CD4-positive, CD25-positive, alpha-beta regulatory T cell (primary cell): ENCODE data around the gene TROAP. TPM values are rescaled to one million over a fixed set of nuclear protein-coding genes. Genes with fewer than 3 reads are reported as not detected.

ENCODE experiments used
- ATAC-seq, 2 donors: fragments of 150-1000 bp; cut with Tn5 transposase; one replicate each; pipeline ENCODE4 v1.10.0; 2021; ENCODE audit warnings: low read depth in 2 of 2, moderate number of reproducible peaks in 2 of 2, moderate library complexity in 1 of 2
- DNase-seq, 3 donors: peaks; one replicate each; pipeline versions ENCODE4 v3.0.0 to v3.0.0-alpha.2; 2012 to 2022; ENCODE audit warnings: mixed read lengths in 1 of 3
- H3K27ac ChIP-seq: one replicate; pipeline ENCODE4 v1.7.0; 2013; ENCODE audit warnings: mild to moderate bottlenecking, low read length; ENCODE audit not compliant: insufficient read depth, poor library complexity, severe bottlenecking
- H3K27me3 ChIP-seq: one replicate; pipeline ENCODE4 v1.7.0; 2013; ENCODE audit warnings: low read length; ENCODE audit not compliant: control insufficient read depth, insufficient read depth
- H3K36me3 ChIP-seq: one replicate; pipeline ENCODE4 v1.7.0; 2013; ENCODE audit warnings: mild to moderate bottlenecking, low read length, moderate library complexity; ENCODE audit not compliant: control insufficient read depth, insufficient read depth
- H3K4me1 ChIP-seq: 2 replicates; pipeline ENCODE4 v1.7.0; 2013; ENCODE audit warnings: mild to moderate bottlenecking, low read length; ENCODE audit not compliant: insufficient read depth, control insufficient read depth, poor library complexity, severe bottlenecking
- H3K4me3 ChIP-seq: one replicate; pipeline ENCODE4 v1.7.0; 2013; ENCODE audit warnings: low read depth, mild to moderate bottlenecking, low read length, moderate library complexity
- H3K9me3 ChIP-seq, 2 experiments: 1 replicate in 1 of 2; 2 replicates in 1 of 2; pipeline ENCODE4 v1.7.0; 2013; ENCODE audit warnings: low read length in 2 of 2, mild to moderate bottlenecking in 1 of 2, moderate library complexity in 1 of 2; ENCODE audit not compliant: control insufficient read depth in 2 of 2
- H3K27ac Mint-ChIP-seq, 3 donors: one replicate each; pipeline ENCODE4 v1.8.0; 2020 to 2022; ENCODE audit warnings: mild to moderate bottlenecking in 3 of 3, mixed read lengths in 3 of 3, moderate library complexity in 2 of 3
- H3K27me3 Mint-ChIP-seq: one replicate; pipeline ENCODE4 v1.8.0; 2022; ENCODE audit warnings: mild to moderate bottlenecking, mixed read lengths
- H3K36me3 Mint-ChIP-seq: one replicate; pipeline ENCODE4 v1.8.0; 2020; ENCODE audit warnings: mixed read lengths
- H3K4me1 Mint-ChIP-seq, 4 donors: one replicate each; pipeline ENCODE4 v1.8.0; 2020 to 2022; ENCODE audit warnings: mixed read lengths in 4 of 4, mild to moderate bottlenecking in 1 of 4
- H3K4me3 Mint-ChIP-seq, 4 donors: one replicate each; pipeline ENCODE4 v1.8.0; 2020 to 2022; ENCODE audit warnings: mild to moderate bottlenecking in 4 of 4, mixed read lengths in 4 of 4, moderate library complexity in 3 of 4
- H3K9me3 Mint-ChIP-seq, 7 donors: one replicate each; pipeline ENCODE4 v1.8.0; 2020 to 2022; ENCODE audit warnings: mixed read lengths in 7 of 7, mild to moderate bottlenecking in 3 of 7, moderate library complexity in 2 of 7
- polyA plus RNA-seq, 4 donors: library from polyadenylated mRNA; unstranded; fragments of 300-500 nt; fragmentation: Illumina TruSeq; gene quantifications; one replicate each; pipeline ENCODE4 v1.2.3, GENCODE V29; 2021
- total RNA-seq: library from RNA; stranded (reverse); gene quantifications from one replicate; pipeline ENCODE4 v1.2.3, GENCODE V29; 2022

TROAP gene
- total and polyA plus RNA-seq, 5 donors from 2014 or later = 2.0 to 8.8 (median 4.4) TPM

DNA sequence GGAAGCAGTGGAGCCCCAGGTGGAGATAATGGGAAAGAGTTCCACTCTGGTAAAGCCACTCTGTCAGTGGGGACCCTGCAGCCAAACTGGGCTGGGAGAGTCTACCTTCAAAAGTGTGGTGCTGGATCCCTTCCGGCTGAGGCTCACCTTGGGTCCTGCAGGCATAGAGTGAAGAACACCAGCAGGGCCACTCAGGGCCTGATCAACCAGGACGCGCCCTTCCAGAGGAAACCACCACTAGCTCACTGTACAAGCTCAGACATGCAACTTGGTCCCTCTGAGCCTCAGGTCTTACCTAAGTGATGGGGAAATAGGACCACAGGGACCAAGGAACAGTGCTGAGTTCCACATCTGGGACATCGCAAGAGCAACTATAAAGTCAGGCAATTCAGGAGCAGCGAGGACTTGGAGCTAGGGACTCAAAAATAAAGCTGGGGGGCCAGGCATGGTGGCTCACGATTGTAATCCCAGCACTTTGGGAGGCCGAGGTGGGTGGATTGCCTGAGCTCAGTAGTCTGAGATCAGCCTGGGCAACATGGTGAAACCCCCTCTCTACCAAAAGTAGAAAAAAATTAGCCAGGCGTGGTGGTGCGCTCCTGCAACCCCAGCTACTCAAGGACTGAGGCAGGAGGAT lies 34.0 kb upstream of the TROAP start:
- H3K9me3 Mint-ChIP-seq = peaks cover 0 to 2% (median 0%) of the 10 kb centered on the region in 7 donors
- Histone ChIP-seq H3K4me1 (no peaks in the 10 kb centered on the region), H3K27ac (no peak overlapping the region), H3K4me3 (no peak overlapping the region), H3K27me3 (peaks cover 6% of the 10 kb centered on the region), H3K9me3 (no peaks in the 10 kb centered on the region), H3K36me3 (no peaks in the 10 kb centered on the region)
- ATAC-seq (no peak), DNase-seq (no peak)
- no peak overlapping the region for H3K27ac Mint-ChIP-seq
- no peak overlapping the region for H3K4me3 Mint-ChIP-seq
- peaks cover 57% of the 10 kb centered on the region for H3K27me3 Mint-ChIP-seq
- H3K4me1 Mint-ChIP-seq = no peaks in the 10 kb centered on the region
- H3K36me3 Mint-ChIP-seq = no peaks in the 10 kb centered on the region

DNA sequence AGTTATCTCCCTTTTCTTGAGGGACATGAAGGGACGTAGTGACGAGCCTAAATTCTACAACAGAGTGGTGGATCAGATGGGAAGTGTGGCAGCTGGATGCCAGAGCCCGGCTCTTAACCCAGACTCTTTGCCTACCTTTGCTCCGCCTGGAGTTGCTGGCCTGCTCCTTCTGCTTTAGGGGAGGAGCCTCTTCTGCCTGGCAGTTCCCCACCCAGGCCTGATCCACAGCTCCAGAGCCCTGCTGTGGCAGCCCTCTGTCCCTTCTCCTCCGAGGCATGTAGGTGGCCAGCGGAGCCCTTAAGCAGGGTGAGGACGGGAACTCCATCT lies 30.4 kb upstream of the TROAP start:
- Mint-ChIP-seq H3K27me3 (peaks cover 58% of the 10 kb centered on the region), H3K36me3 (no peaks in the 10 kb centered on the region), H3K9me3 (peaks cover 0 to 2% (median 0%) of the 10 kb centered on the region in 7 donors), H3K4me1 (peaks cover 0 to 15% (median 7%) of the 10 kb centered on the region in 4 donors), H3K4me3 (no peak overlapping the region), H3K27ac (no peak overlapping the region)
- DNase-seq (no peak), ATAC-seq (no peak)
- Histone ChIP-seq H3K9me3 (no peaks in the 10 kb centered on the region), H3K27ac (no peak overlapping the region), H3K4me3 (no peak overlapping the region), H3K36me3 (no peaks in the 10 kb centered on the region), H3K27me3 (peaks cover 6% of the 10 kb centered on the region), H3K4me1 (peaks cover 24% of the 10 kb centered on the region)

- H3K9me3 ChIP-seq = no peaks in the 10 kb centered on the region
- H3K27ac ChIP-seq = no peak overlapping the region
- H3K27me3 ChIP-seq = peaks cover 12% of the 10 kb centered on the region
- H3K4me3 ChIP-seq = no peak overlapping the region
- Mint-ChIP-seq H3K27ac (no peak overlapping the region), H3K4me1 (peaks cover 0 to 18% (median 7%) of the 10 kb centered on the region in 4 donors), H3K9me3 (peaks cover 0 to 2% (median 0%) of the 10 kb centered on the region in 7 donors), H3K27me3 (peaks cover 58% of the 10 kb centered on the region), H3K4me3 (peak overlapping the region in 1 of 4 donors; percentile 27), H3K36me3 (no peaks in the 10 kb centered on the region)
- H3K36me3 ChIP-seq = no peaks in the 10 kb centered on the region
- H3K4me1 ChIP-seq = peaks cover 25% of the 10 kb centered on the region
- ATAC-seq = no peak
- DNase-seq = no peak
Measured at GRCh38 chr12:49293056-49293956, 29.7 kb upstream of the TROAP start.

DNA sequence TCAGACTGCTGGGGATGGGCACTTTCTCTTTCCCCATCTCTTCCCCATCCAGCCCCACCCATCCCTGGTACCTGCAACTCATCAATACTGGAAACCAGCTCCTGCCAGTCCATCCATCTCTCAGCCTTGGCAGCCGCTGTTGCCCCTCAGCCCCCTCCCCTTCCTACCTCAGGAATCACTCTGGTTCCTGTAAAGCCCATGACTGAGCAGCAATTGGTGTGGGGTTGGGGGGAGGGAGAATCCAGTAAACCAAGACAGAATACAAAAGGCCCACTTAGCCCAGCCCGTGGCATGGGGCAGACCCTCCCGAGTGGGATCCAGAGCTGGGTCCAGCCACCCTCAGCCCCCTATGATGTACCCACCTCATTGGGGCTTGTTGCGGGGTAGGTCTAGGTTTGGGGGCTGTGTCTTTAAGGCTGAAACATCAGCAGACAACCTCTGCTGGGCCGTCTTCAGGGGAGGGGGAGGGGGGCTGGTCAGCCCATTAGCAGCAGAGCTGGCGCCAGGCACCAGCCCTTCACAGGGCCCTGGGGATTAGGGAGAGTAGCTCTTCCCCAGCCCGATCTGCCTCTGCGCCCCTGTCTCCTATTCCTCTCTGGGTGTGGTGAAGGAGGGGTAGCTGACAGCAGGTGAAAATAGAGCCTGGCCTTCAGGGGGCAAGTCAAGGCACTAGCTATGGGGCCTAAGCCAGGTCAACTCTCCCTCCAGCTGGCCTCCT lies 28.8 kb upstream of the TROAP start:
- no peak overlapping the region for H3K27ac Mint-ChIP-seq
- H3K9me3 ChIP-seq = no peaks in the 10 kb centered on the region
- no peak overlapping the region for H3K27ac ChIP-seq
- H3K36me3 ChIP-seq = no peaks in the 10 kb centered on the region
- H3K4me1 ChIP-seq = peaks cover 25% of the 10 kb centered on the region
- H3K36me3 Mint-ChIP-seq = no peaks in the 10 kb centered on the region
- peaks cover 63% of the 10 kb centered on the region for H3K27me3 Mint-ChIP-seq
- no peak for ATAC-seq
- no peak overlapping the region for H3K4me3 Mint-ChIP-seq
- H3K4me1 Mint-ChIP-seq = peaks cover 0 to 18% (median 9%) of the 10 kb centered on the region in 4 donors
- H3K4me3 ChIP-seq = no peak overlapping the region
- no peak for DNase-seq
- H3K27me3 ChIP-seq = peaks cover 18% of the 10 kb centered on the region
- peaks cover 0 to 1% (median 0%) of the 10 kb centered on the region in 7 donors for H3K9me3 Mint-ChIP-seq

- H3K27me3 ChIP-seq = peaks cover 18% of the 10 kb centered on the region
- H3K9me3 Mint-ChIP-seq = peaks cover 0 to 1% (median 0%) of the 10 kb centered on the region in 7 donors
- no peak overlapping the region for H3K4me3 Mint-ChIP-seq
- no peak overlapping the region for H3K27ac ChIP-seq
- ATAC-seq (no peak), DNase-seq (no peak)
- H3K36me3 Mint-ChIP-seq = no peaks in the 10 kb centered on the region
- H3K36me3 ChIP-seq = no peaks in the 10 kb centered on the region
- H3K4me1 ChIP-seq = peaks cover 25% of the 10 kb centered on the region
- no peak overlapping the region for H3K4me3 ChIP-seq
- no peak overlapping the region for H3K27ac Mint-ChIP-seq
- H3K9me3 ChIP-seq = no peaks in the 10 kb centered on the region
- peaks cover 0 to 18% (median 9%) of the 10 kb centered on the region in 4 donors for H3K4me1 Mint-ChIP-seq
- peaks cover 65% of the 10 kb centered on the region for H3K27me3 Mint-ChIP-seq
Measured at GRCh38 chr12:49294804-49295081, 28.3 kb upstream of the TROAP start.

- no peak for DNase-seq
Measured at GRCh38 chr12:49295082-49295936, 27.7 kb upstream of the TROAP start, which contains the start of gene PRPH. Gene PRPH (plus strand): TSS chr12:49295147. CDS start chr12:49295201, 54 bp downstream.

More at GRCh38 chr12:49295082-49295936, 27.7 kb upstream of the TROAP start, which contains the start of gene PRPH:
- H3K27ac ChIP-seq = no peak within 1 kb of the TSS
- H3K4me3 Mint-ChIP-seq = no peak within 1 kb of the TSS
- no peaks in the 10 kb centered on the region for H3K36me3 Mint-ChIP-seq
- H3K36me3 ChIP-seq = no peaks in the 10 kb centered on the region
- H3K9me3 ChIP-seq = no peaks in the 10 kb centered on the region
- H3K27me3 ChIP-seq = peaks cover 18% of the 10 kb centered on the region
- peaks cover 0 to 1% (median 0%) of the 10 kb centered on the region in 7 donors for H3K9me3 Mint-ChIP-seq
- no peak within 1 kb of the TSS for H3K27ac Mint-ChIP-seq
- peaks cover 0 to 18% (median 9%) of the 10 kb centered on the region in 4 donors for H3K4me1 Mint-ChIP-seq
- H3K4me3 ChIP-seq = no peak within 1 kb of the TSS
- peaks cover 25% of the 10 kb centered on the region for H3K4me1 ChIP-seq
- peaks cover 67% of the 10 kb centered on the region for H3K27me3 Mint-ChIP-seq
- ATAC-seq = no peak
